Naive B cell (primary cell): ENCODE measurements around the gene ZNF462. TPM values are rescaled to one million over a fixed set of nuclear protein-coding genes. Genes with fewer than 3 reads are reported as not detected.
"Not testable (repeated sequence)": the region's sequence is repeated elsewhere in the genome, so short reads cannot be mapped to it uniquely, and the experiment has no call there.

ENCODE experiments used
- ATAC-seq, 2 donors: fragments of 150-1000 bp; cut with Tn5 transposase; 2 replicates each; pipeline ENCODE4 v1.10.0; 2021; ENCODE audit warnings: low read depth in 2 of 2, mild to moderate bottlenecking in 2 of 2, moderate library complexity in 2 of 2
- DNase-seq: peaks from one replicate; pipeline ENCODE4 v3.0.0; 2022
- H3K27ac Mint-ChIP-seq, 6 donors: one replicate each; pipeline ENCODE4 v1.8.0; 2020 to 2022; ENCODE audit warnings: mild to moderate bottlenecking in 6 of 6, mixed read lengths in 6 of 6, moderate library complexity in 5 of 6, inconsistent platforms in 2 of 6
- H3K27me3 Mint-ChIP-seq, 3 donors: one replicate each; pipeline ENCODE4 v1.8.0; 2021 to 2022; ENCODE audit warnings: mixed read lengths in 3 of 3, mild to moderate bottlenecking in 1 of 3
- H3K36me3 Mint-ChIP-seq, 2 donors: one replicate each; pipeline ENCODE4 v1.8.0; 2020 to 2022; ENCODE audit warnings: mixed read lengths in 2 of 2, inconsistent platforms in 1 of 2, mild to moderate bottlenecking in 1 of 2
- H3K4me1 Mint-ChIP-seq, 3 donors: one replicate each; pipeline ENCODE4 v1.8.0; 2020 to 2022; ENCODE audit warnings: mixed read lengths in 3 of 3, inconsistent platforms in 1 of 3, mild to moderate bottlenecking in 1 of 3, moderate library complexity in 1 of 3
- H3K4me3 Mint-ChIP-seq, 8 donors: one replicate each; pipeline ENCODE4 v1.8.0; 2020 to 2022; ENCODE audit warnings: mild to moderate bottlenecking in 8 of 8, mixed read lengths in 8 of 8, moderate library complexity in 8 of 8, inconsistent platforms in 2 of 8
- H3K9me3 Mint-ChIP-seq, 7 donors: one replicate each; pipeline ENCODE4 v1.8.0; 2020 to 2022; ENCODE audit warnings: mixed read lengths in 7 of 7, mild to moderate bottlenecking in 5 of 7, inconsistent platforms in 2 of 7, moderate library complexity in 1 of 7
- polyA plus RNA-seq, 6 donors: library from polyadenylated mRNA; unstranded; fragments of 300-500 nt; fragmentation: Illumina TruSeq; gene quantifications; one replicate each; pipeline ENCODE4 v1.2.3, GENCODE V29; 2021; ENCODE audit warnings: low read depth in 6 of 6

ZNF462 gene
- polyA plus RNA-seq, 6 donors from 2014 or later = not detected

- H3K4me3 Mint-ChIP-seq = no peak overlapping the region
- DNase-seq (no peak), ATAC-seq (no peak)
- H3K36me3 Mint-ChIP-seq = no peaks in the 10 kb centered on the region
- no peak overlapping the region for H3K27ac Mint-ChIP-seq
- no peaks in the 10 kb centered on the region for H3K4me1 Mint-ChIP-seq
- peaks cover 0 to 6% (median 0%) of the 10 kb centered on the region in 3 donors for H3K27me3 Mint-ChIP-seq
- H3K9me3 Mint-ChIP-seq = no peaks in the 10 kb centered on the region
Measured at GRCh38 chr9:106846307-106846706, 16.7 kb upstream of the ZNF462 start.

GRCh38 chr9:106846857-106847256, 16.1 kb upstream of the ZNF462 start:
- H3K9me3 Mint-ChIP-seq = no peaks in the 10 kb centered on the region
- no peaks in the 10 kb centered on the region for H3K36me3 Mint-ChIP-seq
- no peak for DNase-seq
- no peak overlapping the region for H3K27ac Mint-ChIP-seq
- peaks cover 0 to 6% (median 0%) of the 10 kb centered on the region in 3 donors for H3K27me3 Mint-ChIP-seq
- ATAC-seq = no peak
- no peak overlapping the region for H3K4me3 Mint-ChIP-seq
- H3K4me1 Mint-ChIP-seq = no peaks in the 10 kb centered on the region

DNA sequence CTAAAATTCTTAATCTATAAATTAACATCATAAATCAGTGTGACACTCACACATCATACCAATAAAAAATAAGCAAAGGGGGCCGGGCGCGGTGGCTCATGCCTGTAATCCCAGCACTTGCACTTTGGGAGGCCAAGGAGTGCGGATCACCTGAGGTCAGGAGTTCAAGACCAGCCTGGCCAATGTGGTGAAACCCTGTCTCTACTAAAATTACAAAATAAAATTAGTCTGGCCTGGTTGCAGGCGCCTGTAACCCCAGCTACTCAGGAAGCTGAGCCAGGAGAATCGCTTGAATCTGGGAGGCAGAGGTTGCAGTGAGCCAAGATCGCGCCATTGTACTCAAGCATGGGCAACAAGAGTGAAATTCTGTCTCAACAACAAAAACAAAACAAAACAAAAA, 11.3 kb upstream of the ZNF462 start:
- peaks cover 0 to 12% (median 10%) of the 10 kb centered on the region in 3 donors for H3K27me3 Mint-ChIP-seq
- DNase-seq, ATAC-seq, H3K9me3 Mint-ChIP-seq, H3K4me1 Mint-ChIP-seq, H3K36me3 Mint-ChIP-seq, H3K4me3 Mint-ChIP-seq, H3K27ac Mint-ChIP-seq: not testable (repeated sequence)

GRCh38 chr9:106857811-106858470, 5.0 kb upstream of the ZNF462 start:
- Mint-ChIP-seq H3K4me3 (no peak overlapping the region), H3K27ac (no peak overlapping the region), H3K36me3 (peaks cover 0 to 20% of the 10 kb centered on the region in 2 donors), H3K9me3 (peaks cover 0 to 4% (median 0%) of the 10 kb centered on the region in 7 donors), H3K4me1 (peaks cover 16 to 33% (median 29%) of the 10 kb centered on the region in 3 donors), H3K27me3 (peaks cover 47 to 56% (median 55%) of the 10 kb centered on the region in 3 donors)
- ATAC-seq (no peak), DNase-seq (no peak)

GRCh38 chr9:106859957-106860720, 2.8 kb upstream of the ZNF462 start:
- H3K4me3 Mint-ChIP-seq = peak overlapping the region in 5 of 8 donors; percentile 29 to 87 (median 75)
- H3K27ac Mint-ChIP-seq = no peak overlapping the region
- no peak for DNase-seq
- H3K4me1 Mint-ChIP-seq = peaks cover 33 to 50% (median 46%) of the 10 kb centered on the region in 3 donors
- ATAC-seq = no peak
- H3K27me3 Mint-ChIP-seq = peaks cover 65 to 72% (median 69%) of the 10 kb centered on the region in 3 donors
- H3K9me3 Mint-ChIP-seq = peaks cover 0 to 5% (median 0%) of the 10 kb centered on the region in 7 donors
- H3K36me3 Mint-ChIP-seq = peaks cover 0 to 37% of the 10 kb centered on the region in 2 donors

DNA sequence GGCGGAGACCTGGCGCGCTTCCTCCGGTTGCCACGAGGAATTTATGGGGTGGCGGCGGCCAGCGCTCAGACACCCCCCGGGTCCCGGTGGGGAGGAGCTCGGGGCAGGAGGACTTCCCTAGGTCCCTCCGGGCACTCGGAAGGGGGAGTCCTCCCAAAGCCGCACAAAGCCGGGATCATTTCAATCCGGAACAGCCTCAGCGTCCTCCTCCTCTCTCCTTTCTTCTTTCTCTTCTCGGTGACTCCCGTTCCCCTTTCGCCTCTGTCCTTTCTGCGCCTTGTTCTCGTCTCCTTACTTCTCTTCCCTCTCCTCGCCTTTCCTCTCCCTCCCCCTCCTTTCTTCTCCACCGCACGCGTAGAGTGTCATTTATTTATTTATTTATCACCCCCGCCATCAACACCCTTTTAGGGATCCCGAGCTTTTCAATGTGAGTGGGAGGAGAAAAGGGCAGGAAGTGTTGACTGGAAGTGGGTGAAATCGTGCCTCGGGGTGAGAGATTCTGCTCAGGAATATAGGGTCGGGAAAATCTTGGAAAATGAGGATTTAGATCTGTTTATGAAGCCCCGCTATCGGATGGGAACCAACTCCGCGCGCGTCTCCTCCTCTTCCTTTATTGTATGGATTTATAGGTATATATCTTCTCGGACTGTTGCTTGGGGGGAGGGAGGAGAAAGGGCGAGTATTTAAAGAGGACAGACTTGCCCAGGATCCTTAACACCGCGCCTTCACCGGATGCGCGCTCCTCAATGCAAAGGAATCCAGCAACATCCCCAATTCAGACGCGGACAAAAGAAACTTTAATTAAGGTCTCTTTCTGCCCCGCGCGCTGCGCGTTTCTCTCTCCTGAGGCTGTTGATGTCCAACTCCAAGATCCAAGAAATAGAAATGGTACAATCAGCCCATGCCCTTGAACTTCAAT, 2.0 kb upstream of the ZNF462 start:
- Mint-ChIP-seq H3K27me3 (peaks cover 73 to 79% (median 77%) of the 10 kb centered on the region in 3 donors), H3K27ac (no peak overlapping the region), H3K4me1 (peaks cover 33 to 50% (median 46%) of the 10 kb centered on the region in 3 donors), H3K4me3 (peak overlapping the region; percentile 10 to 87 (median 71)), H3K36me3 (peaks cover 0 to 37% of the 10 kb centered on the region in 2 donors), H3K9me3 (peaks cover 0 to 5% (median 0%) of the 10 kb centered on the region in 7 donors)
- ATAC-seq (no peak), DNase-seq (no peak)

- H3K36me3 Mint-ChIP-seq = peaks cover 0 to 37% of the 10 kb centered on the region in 2 donors
- H3K4me3 Mint-ChIP-seq = peak overlapping the region; percentile 6 to 87 (median 58)
- H3K9me3 Mint-ChIP-seq = peaks cover 0 to 5% (median 0%) of the 10 kb centered on the region in 7 donors
- H3K27me3 Mint-ChIP-seq = peaks cover 78 to 82% (median 80%) of the 10 kb centered on the region in 3 donors
- H3K27ac Mint-ChIP-seq = no peak overlapping the region
- no peak for ATAC-seq
- peaks cover 33 to 50% (median 46%) of the 10 kb centered on the region in 3 donors for H3K4me1 Mint-ChIP-seq
- no peak for DNase-seq
Measured at GRCh38 chr9:106861640-106862109, 1.3 kb upstream of the ZNF462 start.

DNA sequence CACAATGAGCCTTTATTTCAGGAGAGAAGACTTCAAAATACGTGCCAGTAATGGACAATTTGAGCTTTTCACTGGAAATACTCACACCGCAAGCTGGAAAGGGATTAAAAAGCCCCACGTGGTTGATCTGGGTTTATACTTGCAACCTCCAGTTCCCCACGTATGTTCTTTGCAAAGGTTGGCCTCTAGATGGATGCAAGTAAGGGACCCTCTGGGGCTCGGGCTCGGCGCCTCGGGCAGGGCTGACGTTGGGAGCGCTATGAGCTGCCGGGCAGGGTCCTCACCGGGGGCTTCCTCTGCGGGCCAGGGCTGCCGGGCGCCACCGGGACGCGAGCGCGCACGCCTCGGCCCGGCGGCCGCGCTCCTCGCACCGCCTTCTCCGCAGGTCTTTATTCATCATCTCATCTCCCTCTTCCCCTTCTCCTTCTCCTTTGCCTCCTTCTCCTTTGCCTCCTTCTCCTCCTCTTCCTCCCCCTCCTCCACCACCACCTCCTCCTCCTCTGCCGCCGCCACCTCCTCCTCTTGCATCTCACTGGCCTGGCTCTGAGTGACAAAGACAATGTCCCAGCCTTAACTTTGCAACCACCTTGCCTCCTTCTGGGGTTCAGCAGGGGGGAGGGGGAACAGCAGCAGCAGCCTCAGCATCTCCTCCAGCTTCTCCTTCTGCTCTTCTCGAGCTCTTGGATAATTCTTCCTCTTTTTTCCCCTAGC, 701 bp upstream of the ZNF462 start:
- Mint-ChIP-seq H3K36me3 (peaks cover 0 to 37% of the 10 kb centered on the region in 2 donors), H3K27ac (peak overlapping the region in 1 of 6 donors; percentile 44), H3K4me1 (peaks cover 33 to 50% (median 46%) of the 10 kb centered on the region in 3 donors), H3K4me3 (peak overlapping the region; percentile 67 to 94 (median 86)), H3K9me3 (peaks cover 0 to 5% (median 0%) of the 10 kb centered on the region in 7 donors), H3K27me3 (peaks cover 73 to 80% (median 79%) of the 10 kb centered on the region in 3 donors)
- DNase-seq (no peak), ATAC-seq (no peak)

- H3K4me1 Mint-ChIP-seq = peaks cover 33 to 49% (median 46%) of the 10 kb centered on the region in 3 donors
- ATAC-seq (no peak), DNase-seq (no peak)
- H3K9me3 Mint-ChIP-seq = peaks cover 0 to 5% (median 0%) of the 10 kb centered on the region in 7 donors
- H3K27me3 Mint-ChIP-seq = peaks cover 56 to 70% (median 63%) of the 10 kb centered on the region in 3 donors
- H3K36me3 Mint-ChIP-seq = peaks cover 0 to 37% of the 10 kb centered on the region in 2 donors
- H3K27ac Mint-ChIP-seq = peak overlapping the region in 1 of 6 donors; percentile 9
- H3K4me3 Mint-ChIP-seq = peak overlapping the region; percentile 49 to 94 (median 72)
Measured at GRCh38 chr9:106864373-106865143, 1.6 kb downstream of the ZNF462 start.

- Mint-ChIP-seq H3K27ac (no peak overlapping the region), H3K27me3 (peaks cover 43 to 53% (median 46%) of the 10 kb centered on the region in 3 donors), H3K4me1 (peaks cover 26 to 34% (median 32%) of the 10 kb centered on the region in 3 donors), H3K36me3 (peaks cover 0 to 25% of the 10 kb centered on the region in 2 donors), H3K9me3 (peaks cover 0 to 5% (median 0%) of the 10 kb centered on the region in 7 donors), H3K4me3 (no peak overlapping the region)
- DNase-seq (no peak), ATAC-seq (no peak)
Measured at GRCh38 chr9:106866243-106866642, 3.3 kb downstream of the ZNF462 start.

- peaks cover 0 to 5% (median 0%) of the 10 kb centered on the region in 7 donors for H3K9me3 Mint-ChIP-seq
- DNase-seq (no peak), ATAC-seq (no peak)
- H3K27ac Mint-ChIP-seq = no peak overlapping the region
- H3K4me3 Mint-ChIP-seq = no peak overlapping the region
- H3K4me1 Mint-ChIP-seq = peaks cover 23 to 24% (median 24%) of the 10 kb centered on the region in 3 donors
- peaks cover 34 to 45% (median 37%) of the 10 kb centered on the region in 3 donors for H3K27me3 Mint-ChIP-seq
- peaks cover 0 to 24% of the 10 kb centered on the region in 2 donors for H3K36me3 Mint-ChIP-seq
Measured at GRCh38 chr9:106867286-106867685, 4.3 kb downstream of the ZNF462 start.
